Cardiac fibroblast (primary cell): Measurements from ENCODE around the gene LIG3.
A peak's percentile ranks its signal among the peaks of the same experiment; 100 is the strongest.
"Not testable (repeated sequence)": the region's sequence is repeated elsewhere in the genome, so short reads cannot be mapped to it uniquely, and the experiment has no call there.

ENCODE experiments used
- DNase-seq, 2 donors: peaks; one replicate each; pipeline versions ENCODE4 v3.0.0 to v3.0.0-alpha.2; 2010; ENCODE audit warnings: low read depth in 2 of 2
- H3K4me3 ChIP-seq, 2 donors: replicated peaks in 1 of 2; 1 replicate in 1 of 2; 2 replicates in 1 of 2; pipeline ENCODE4 v1.5.1; 2011; ENCODE audit warnings: low read depth in 2 of 2, low read length in 2 of 2, mild to moderate bottlenecking in 2 of 2, moderate library complexity in 1 of 2
- TF ChIP-seq, protein P1 (sequence below): IDR thresholded peaks from one replicate; pipeline ENCODE4 v1.5.1; 2011; ENCODE audit warnings: low read depth, mild to moderate bottlenecking, low read length, inconsistent platforms

Gene LIG3

DNA sequence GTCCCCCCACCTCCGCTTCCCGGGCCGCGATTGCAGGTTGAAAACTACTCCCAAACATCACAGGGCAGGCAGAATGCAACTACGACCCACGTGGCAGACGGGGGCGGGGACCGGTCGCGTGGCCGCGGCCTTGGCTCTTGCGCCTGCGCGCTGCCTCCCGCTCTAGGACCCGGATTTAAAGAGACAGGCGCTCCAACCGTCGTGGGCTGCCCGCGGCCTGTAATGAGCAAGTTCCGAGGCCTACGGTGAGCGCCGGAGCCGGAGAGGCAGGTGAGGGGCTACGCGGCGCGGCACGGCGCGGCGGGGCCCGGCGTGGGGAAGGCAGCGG is at the start of gene LIG3:
LIG3 (plus strand) TSS at position 160 of the 328 bp plus-strand sequence. CDS start 2,494 bp downstream, outside the sequence.
- TF ChIP-seq, protein P1, sequence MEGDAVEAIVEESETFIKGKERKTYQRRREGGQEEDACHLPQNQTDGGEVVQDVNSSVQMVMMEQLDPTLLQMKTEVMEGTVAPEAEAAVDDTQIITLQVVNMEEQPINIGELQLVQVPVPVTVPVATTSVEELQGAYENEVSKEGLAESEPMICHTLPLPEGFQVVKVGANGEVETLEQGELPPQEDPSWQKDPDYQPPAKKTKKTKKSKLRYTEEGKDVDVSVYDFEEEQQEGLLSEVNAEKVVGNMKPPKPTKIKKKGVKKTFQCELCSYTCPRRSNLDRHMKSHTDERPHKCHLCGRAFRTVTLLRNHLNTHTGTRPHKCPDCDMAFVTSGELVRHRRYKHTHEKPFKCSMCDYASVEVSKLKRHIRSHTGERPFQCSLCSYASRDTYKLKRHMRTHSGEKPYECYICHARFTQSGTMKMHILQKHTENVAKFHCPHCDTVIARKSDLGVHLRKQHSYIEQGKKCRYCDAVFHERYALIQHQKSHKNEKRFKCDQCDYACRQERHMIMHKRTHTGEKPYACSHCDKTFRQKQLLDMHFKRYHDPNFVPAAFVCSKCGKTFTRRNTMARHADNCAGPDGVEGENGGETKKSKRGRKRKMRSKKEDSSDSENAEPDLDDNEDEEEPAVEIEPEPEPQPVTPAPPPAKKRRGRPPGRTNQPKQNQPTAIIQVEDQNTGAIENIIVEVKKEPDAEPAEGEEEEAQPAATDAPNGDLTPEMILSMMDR, result no peak
- H3K4me3 ChIP-seq, result peak within 1 kb of the TSS; percentile 71 to 72
- peak; percentile 94 to 95 for DNase-seq

DNA sequence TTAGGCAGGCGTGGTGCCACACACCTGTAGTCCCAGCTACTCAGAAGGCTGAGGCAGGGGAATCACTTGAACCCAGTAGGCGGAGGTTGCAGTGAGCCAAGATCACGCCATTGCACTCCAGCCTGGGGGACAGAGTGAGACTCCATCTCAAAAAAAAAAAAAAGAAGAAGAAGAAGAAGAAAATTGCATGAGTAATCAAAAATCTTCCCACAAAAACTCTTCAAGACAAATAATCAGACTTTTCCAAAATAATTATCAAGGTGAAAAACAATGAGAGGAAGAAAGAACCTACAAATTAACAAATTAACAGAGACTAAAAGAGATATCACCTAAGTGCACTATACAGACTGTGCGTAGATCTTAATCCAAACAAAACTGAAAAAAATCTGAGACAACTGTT is 29.5 kb upstream of the LIG3 start:
- H3K4me3 ChIP-seq, DNase-seq: not testable (repeated sequence)

DNA sequence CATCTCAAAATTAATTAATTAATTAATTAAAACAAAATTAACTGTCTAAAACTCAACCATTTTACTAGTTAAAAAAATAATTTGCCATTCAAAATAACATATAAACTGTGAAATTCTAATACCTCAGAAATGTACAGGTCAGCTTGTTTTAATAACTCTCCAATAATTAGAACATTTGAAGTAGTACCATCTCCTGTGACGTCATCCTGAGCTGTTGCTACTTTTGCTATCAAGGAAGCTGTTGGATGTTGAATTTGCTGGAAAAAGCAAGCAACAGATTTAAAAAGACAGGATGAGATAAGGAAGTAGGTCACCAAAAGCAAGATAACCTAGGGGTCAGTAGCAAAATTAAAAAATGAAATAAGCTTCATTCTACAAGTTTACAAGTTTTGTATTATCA is 21.9 kb upstream of the LIG3 start:
- DNase-seq, result no peak
- H3K4me3 ChIP-seq, result no peak overlapping the region
- TF ChIP-seq, protein P1, result no peak

- TF ChIP-seq, protein P1, result no peak
- peak; percentile 96 to 97 for DNase-seq
- H3K4me3 ChIP-seq, result peak within 1 kb of the TSS; percentile 94 to 99
Observed at GRCh38 chr17:34961093-34961911, 19.0 kb upstream of the LIG3 start, which contains the start of the genes CCT6B and ZNF830. Gene CCT6B, minus strand, starts transcription at chr17:34961460. Its CDS starts 67 bp downstream, at chr17:34961393. Gene ZNF830, plus strand, starts transcription at chr17:34961540. Its CDS starts 27 bp downstream, at chr17:34961567.

GRCh38 chr17:34974179-34974578 is 6.1 kb upstream of the LIG3 start:
- DNase-seq, result no peak
- TF ChIP-seq, protein P1, result no peak
- no peak overlapping the region for H3K4me3 ChIP-seq

GRCh38 chr17:34974794-34975785 is 5.2 kb upstream of the LIG3 start:
- TF ChIP-seq, protein P1, result no peak
- DNase-seq, result no peak

DNA sequence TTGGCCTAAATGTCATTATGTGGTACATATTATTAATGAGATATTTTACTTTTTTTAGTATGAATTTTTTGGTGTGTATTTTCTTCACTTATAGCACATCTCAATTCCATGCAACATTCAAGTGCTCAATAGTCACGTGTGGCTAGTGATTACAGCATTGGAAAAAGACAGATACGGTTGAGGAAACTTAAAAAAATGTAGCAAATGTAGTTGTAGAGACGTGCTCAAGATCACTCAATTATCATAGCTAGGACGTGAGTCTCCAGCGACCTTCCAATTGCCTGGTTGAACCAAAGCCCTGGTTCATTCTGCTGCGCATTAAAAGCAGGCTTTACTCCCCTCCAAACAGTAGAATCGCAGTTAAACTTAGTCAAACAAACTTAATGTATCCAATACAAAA is 1.2 kb upstream of the LIG3 start:
- DNase-seq, result no peak
- TF ChIP-seq, protein P1, result no peak
- no peak overlapping the region for H3K4me3 ChIP-seq

More at GRCh38 chr17:34974794-34975785, 5.2 kb upstream of the LIG3 start:
- H3K4me3 ChIP-seq, result no peak overlapping the region
